Stomach (tissue), 9 donors: ENCODE data around the gene SELE. TPM values are rescaled to one million over a fixed set of nuclear protein-coding genes. Genes with fewer than 3 reads are reported as not detected.

ENCODE experiments used
- DNase-seq, 2 donors: peaks; one replicate each; pipeline versions ENCODE4 v3.0.0 to v3.0.0-alpha.2; 2013 to 2019
- H3K27ac ChIP-seq, 5 donors: fragments of 200-600 bp in 4 of 5; sonication (generic) in 4 of 5; one replicate each; pipeline ENCODE4 v1.5.1; 2013 to 2019; ENCODE audit warnings: mild to moderate bottlenecking in 1 of 5, moderate library complexity in 1 of 5
- H3K27me3 ChIP-seq, 3 donors: fragments of 200-600 bp; sonication (generic); one replicate each; pipeline ENCODE4 v1.5.1; 2017 to 2019; ENCODE audit warnings: mixed run types in 1 of 3
- H3K36me3 ChIP-seq, 4 donors: fragments of 200-600 bp; sonication (generic); 1 replicate in 3 of 4; 2 replicates in 1 of 4; pipeline ENCODE4 v1.5.1; 2016 to 2019
- H3K4me1 ChIP-seq, 4 donors: fragments of 200-600 bp; sonication (generic); one replicate each; pipeline ENCODE4 v1.5.1; 2016 to 2019
- H3K4me3 ChIP-seq, 4 donors: fragments of 200-600 bp; sonication (generic) in 3 of 4; one replicate each; pipeline ENCODE4 v1.5.1; 2016 to 2019; ENCODE audit warnings: mild to moderate bottlenecking in 1 of 4
- H3K9me3 ChIP-seq, 4 donors: fragments of 200-600 bp; sonication (generic); one replicate each; pipeline ENCODE4 v1.5.1; 2016 to 2019
- CTCF ChIP-seq, 7 experiments: fragments of 450-650 bp in 4 of 7; fragments of 200-600 bp in 3 of 7; sonication (generic) in 3 of 7; IDR thresholded peaks; one replicate each; pipeline ENCODE4 v1.5.1; 2016 to 2019; ENCODE audit warnings: antibody characterized with exemption in 7 of 7, control low read depth in 2 of 7, mild to moderate bottlenecking in 1 of 7
- EP300 ChIP-seq: sonication (generic); formaldehyde crosslinking; IDR thresholded peaks from one replicate; pipeline ENCODE4 v1.6.1; 2017; ENCODE audit warnings: antibody characterized with exemption
- POLR2A ChIP-seq, 4 donors: fragments of 450-650 bp; IDR thresholded peaks; one replicate each; pipeline ENCODE4 v1.6.1; 2016; ENCODE audit warnings: antibody characterized with exemption in 4 of 4, control low read depth in 2 of 4, mild to moderate bottlenecking in 1 of 4, moderate library complexity in 1 of 4
- POLR2AphosphoS5 ChIP-seq, 3 donors: sonication (generic); formaldehyde crosslinking; IDR thresholded peaks; one replicate each; pipeline ENCODE4 v1.6.1; 2016; ENCODE audit warnings: antibody characterized with exemption in 3 of 3
- WGBS, 5 donors: extraction: QIAGEN DNeasy Blood & Tissue Kit in 3 of 5; methylation state at CpG; one replicate each; pipeline versions ENCODE4 v1.1.5 to v1.1.7; 2013 to 2018; 5-methylcytosine and 5-hydroxymethylcytosine counted together
- intact Hi-C: fragments of 100-400 bp; cut with DNase I; formaldehyde crosslinking; loops from one replicate; pipeline ENCODE4 v1.15.1; 2023; ENCODE audit warnings: low total_unique reads
- polyA plus RNA-seq, 3 donors: library from polyadenylated mRNA; stranded (reverse); fragments of 200-250 nt; gene quantifications; one replicate each; pipeline ENCODE4 v1.2.3, GENCODE V29; 2013
- total RNA-seq, 5 donors: library from RNA; depleted of rRNA; stranded (reverse); fragments of >200 nt; gene quantifications; one replicate each; pipeline versions ENCODE4 v1.1.0 to v1.2.3, GENCODE V29; 2014 to 2016
- donor health status: healthy with polysubstance abuse.
- donor health status: Bipolar disorder and iron deficiency.
- donor health status: healthy.

Gene SELE
- total and polyA plus RNA-seq, 8 donors, result 0.29 to 0.87 (median 0.50) TPM; not detected in 2

GRCh38 chr1:169762699-169763098 is 28.8 kb upstream of the SELE start:
- TF ChIP-seq POLR2AphosphoS5 (IDR thresholded peaks at IDR 0.05) (no peak), POLR2A (IDR thresholded peaks at IDR 0.05) (no peak)
- no peak for DNase-seq
- H3K4me1 ChIP-seq, result no peaks in the 10 kb centered on the region
- H3K9me3 ChIP-seq, result peaks cover 0 to 7% (median 0%) of the 10 kb centered on the region in 4 donors
- H3K27me3 ChIP-seq, result no peaks in the 10 kb centered on the region
- H3K4me3 ChIP-seq, result no peak overlapping the region
- 91 to 100% (median 96%) methylated on average over 1 of the region's 1 CpG for WGBS, 5 donors
- intact Hi-C loops, result no loop called here
- H3K27ac ChIP-seq, result no peak overlapping the region
- H3K36me3 ChIP-seq, result no peaks in the 10 kb centered on the region

- H3K9me3 ChIP-seq, result peaks cover 0 to 7% (median 0%) of the 10 kb centered on the region in 4 donors
- 69 to 82% (median 79%) methylated on average over 3 of the region's 3 CpGs for WGBS, 5 donors
- no peaks in the 10 kb centered on the region for H3K36me3 ChIP-seq
- no peak overlapping the region for H3K27ac ChIP-seq
- H3K4me1 ChIP-seq, result no peaks in the 10 kb centered on the region
- DNase-seq, result no peak
- TF ChIP-seq POLR2A (IDR thresholded peaks at IDR 0.05) (no peak), EP300 (no peak), CTCF (IDR thresholded peaks at IDR 0.05) (no peak), POLR2AphosphoS5 (IDR thresholded peaks at IDR 0.05) (no peak)
- no peaks in the 10 kb centered on the region for H3K27me3 ChIP-seq
- intact Hi-C loops, result no loop called here
- H3K4me3 ChIP-seq, result no peak overlapping the region
Measured at GRCh38 chr1:169759038-169759437, 25.2 kb upstream of the SELE start.

- no peak for DNase-seq
- Histone ChIP-seq H3K9me3 (peaks cover 0 to 5% (median 0%) of the 10 kb centered on the region in 4 donors), H3K36me3 (no peaks in the 10 kb centered on the region), H3K27ac (no peak overlapping the region), H3K4me3 (no peak overlapping the region), H3K4me1 (no peaks in the 10 kb centered on the region), H3K27me3 (no peaks in the 10 kb centered on the region)
- no peak for TF ChIP-seq EP300
- TF ChIP-seq CTCF (IDR thresholded peaks at IDR 0.05), result no peak
- TF ChIP-seq POLR2A (IDR thresholded peaks at IDR 0.05), result no peak
- TF ChIP-seq POLR2AphosphoS5 (IDR thresholded peaks at IDR 0.05), result no peak
- intact Hi-C loops, result no loop called here
- 64 to 69% (median 67%) methylated on average over 4 of the region's 4 CpGs for whole genome bisulfite sequencing, 5 donors
Measured at GRCh38 chr1:169753549-169753948, 19.7 kb upstream of the SELE start.

- WGBS, 5 donors, result 57 to 93% (median 78%) methylated on average over 1 of the region's 1 CpG
- H3K36me3 ChIP-seq, result no peaks in the 10 kb centered on the region
- no peak for DNase-seq
- no peak overlapping the region for H3K4me3 ChIP-seq
- no peaks in the 10 kb centered on the region for H3K9me3 ChIP-seq
- no peak overlapping the region for H3K27ac ChIP-seq
- intact Hi-C loops, result no loop called here
- TF ChIP-seq EP300 (no peak), POLR2AphosphoS5 (IDR thresholded peaks at IDR 0.05) (no peak), CTCF (IDR thresholded peaks at IDR 0.05) (no peak), POLR2A (IDR thresholded peaks at IDR 0.05) (no peak)
- H3K4me1 ChIP-seq, result no peaks in the 10 kb centered on the region
- no peaks in the 10 kb centered on the region for H3K27me3 ChIP-seq
Measured at GRCh38 chr1:169750041-169750440, 16.2 kb upstream of the SELE start.

- intact Hi-C loops, result no loop called here
- 88 to 97% (median 91%) methylated on average over 2 of the region's 2 CpGs for WGBS, 5 donors
Measured at GRCh38 chr1:169746550-169746949, 12.7 kb upstream of the SELE start.

More at GRCh38 chr1:169746550-169746949, 12.7 kb upstream of the SELE start:
- DNase-seq, result no peak
- no peaks in the 10 kb centered on the region for H3K4me1 ChIP-seq
- H3K27me3 ChIP-seq, result no peaks in the 10 kb centered on the region
- no peaks in the 10 kb centered on the region for H3K36me3 ChIP-seq
- no peak overlapping the region for H3K27ac ChIP-seq
- TF ChIP-seq POLR2A (IDR thresholded peaks at IDR 0.05) (no peak), EP300 (no peak), CTCF (IDR thresholded peaks at IDR 0.05) (no peak), POLR2AphosphoS5 (IDR thresholded peaks at IDR 0.05) (no peak)
- H3K4me3 ChIP-seq, result no peak overlapping the region
- H3K9me3 ChIP-seq, result no peaks in the 10 kb centered on the region
